ENCODE results near the gene NDUFAF4. TPM values are rescaled to one million over a fixed set of nuclear protein-coding genes. Genes with fewer than 3 reads are reported as not detected.

NDUFAF4 gene
- total RNA-seq, 1 donor from 2014 or later = 38.6 TPM

GRCh38 chr6:96852605-96853004 is 45.1 kb downstream of the NDUFAF4 start:
- no peaks in the 10 kb centered on the region for H3K27me3 Mint-ChIP-seq (ENCODE audit: low read depth, unreplicated experiment)
- TF ChIP-seq, protein P1, sequence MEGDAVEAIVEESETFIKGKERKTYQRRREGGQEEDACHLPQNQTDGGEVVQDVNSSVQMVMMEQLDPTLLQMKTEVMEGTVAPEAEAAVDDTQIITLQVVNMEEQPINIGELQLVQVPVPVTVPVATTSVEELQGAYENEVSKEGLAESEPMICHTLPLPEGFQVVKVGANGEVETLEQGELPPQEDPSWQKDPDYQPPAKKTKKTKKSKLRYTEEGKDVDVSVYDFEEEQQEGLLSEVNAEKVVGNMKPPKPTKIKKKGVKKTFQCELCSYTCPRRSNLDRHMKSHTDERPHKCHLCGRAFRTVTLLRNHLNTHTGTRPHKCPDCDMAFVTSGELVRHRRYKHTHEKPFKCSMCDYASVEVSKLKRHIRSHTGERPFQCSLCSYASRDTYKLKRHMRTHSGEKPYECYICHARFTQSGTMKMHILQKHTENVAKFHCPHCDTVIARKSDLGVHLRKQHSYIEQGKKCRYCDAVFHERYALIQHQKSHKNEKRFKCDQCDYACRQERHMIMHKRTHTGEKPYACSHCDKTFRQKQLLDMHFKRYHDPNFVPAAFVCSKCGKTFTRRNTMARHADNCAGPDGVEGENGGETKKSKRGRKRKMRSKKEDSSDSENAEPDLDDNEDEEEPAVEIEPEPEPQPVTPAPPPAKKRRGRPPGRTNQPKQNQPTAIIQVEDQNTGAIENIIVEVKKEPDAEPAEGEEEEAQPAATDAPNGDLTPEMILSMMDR (IDR thresholded peaks at IDR 0.05; ENCODE audit: insufficient read depth, low read depth, low read length) = no peak
- no peak for TF ChIP-seq EZH2 (IDR thresholded peaks at IDR 0.05; ENCODE audit: insufficient read depth, low read length)
- H3K9me3 Mint-ChIP-seq (ENCODE audit: unreplicated experiment) = peaks cover 3% of the 10 kb centered on the region
- DNase-seq (ENCODE audit: low read depth) (no peak), FAIRE-seq (no peak)
- no peaks in the 10 kb centered on the region for H4K20me1 ChIP-seq (ENCODE audit: insufficient read depth, low read length)
- H3K4me1 Mint-ChIP-seq (ENCODE audit: low read depth, unreplicated experiment) = no peaks in the 10 kb centered on the region
- H3K9ac ChIP-seq (ENCODE audit: low read length) = no peak overlapping the region
- no peaks in the 10 kb centered on the region for H3K27me3 ChIP-seq (ENCODE audit: insufficient read depth, low read length)
- H3K36me3 ChIP-seq (ENCODE audit: insufficient read depth, low read length) = no peaks in the 10 kb centered on the region
- H3K36me3 Mint-ChIP-seq (ENCODE audit: low read depth, unreplicated experiment) = no peaks in the 10 kb centered on the region
- no peaks in the 10 kb centered on the region for H3K4me1 ChIP-seq (ENCODE audit: insufficient read depth, low read length)
- H3K4me3 Mint-ChIP-seq (ENCODE audit: unreplicated experiment) = no peak overlapping the region
- H3K4me2 ChIP-seq (ENCODE audit: low read length) = no peak overlapping the region
- H3K27ac ChIP-seq (ENCODE audit: low read depth, low read length) = no peak overlapping the region
- H2AFZ ChIP-seq (ENCODE audit: low read depth, low read length) = no peak overlapping the region
- no peaks in the 10 kb centered on the region for H3K79me2 ChIP-seq (ENCODE audit: insufficient read depth, low read length)
- no peak overlapping the region for H3K4me3 ChIP-seq (ENCODE audit: insufficient read depth, low read depth, low read length)
- H3K9me3 ChIP-seq (ENCODE audit: insufficient read depth, low read depth, low read length) = no peaks in the 10 kb centered on the region
- H3K27ac Mint-ChIP-seq (ENCODE audit: unreplicated experiment) = no peak overlapping the region

GRCh38 chr6:96851858-96852257 is 45.8 kb downstream of the NDUFAF4 start:
- no peak overlapping the region for H2AFZ ChIP-seq (ENCODE audit: low read depth, low read length)
- H3K27ac ChIP-seq (ENCODE audit: low read depth, low read length) = no peak overlapping the region
- DNase-seq (ENCODE audit: low read depth) (no peak), FAIRE-seq (no peak)
- no peak overlapping the region for H3K4me3 ChIP-seq (ENCODE audit: insufficient read depth, low read depth, low read length)
- H3K27me3 ChIP-seq (ENCODE audit: insufficient read depth, low read length) = no peaks in the 10 kb centered on the region
- Mint-ChIP-seq H3K27me3 (ENCODE audit: low read depth, unreplicated experiment) (no peaks in the 10 kb centered on the region), H3K27ac (ENCODE audit: unreplicated experiment) (no peak overlapping the region), H3K36me3 (ENCODE audit: low read depth, unreplicated experiment) (no peaks in the 10 kb centered on the region), H3K4me1 (ENCODE audit: low read depth, unreplicated experiment) (no peaks in the 10 kb centered on the region), H3K4me3 (ENCODE audit: unreplicated experiment) (no peak overlapping the region), H3K9me3 (ENCODE audit: unreplicated experiment) (peaks cover 6% of the 10 kb centered on the region)
- H3K9me3 ChIP-seq (ENCODE audit: insufficient read depth, low read depth, low read length) = no peaks in the 10 kb centered on the region
- TF ChIP-seq EZH2 (IDR thresholded peaks at IDR 0.05; ENCODE audit: insufficient read depth, low read length) = no peak
- TF ChIP-seq, protein P1 (IDR thresholded peaks at IDR 0.05; ENCODE audit: insufficient read depth, low read depth, low read length) = no peak
- H3K9ac ChIP-seq (ENCODE audit: low read length) = no peak overlapping the region
- H3K36me3 ChIP-seq (ENCODE audit: insufficient read depth, low read length) = no peaks in the 10 kb centered on the region
- no peak overlapping the region for H3K4me2 ChIP-seq (ENCODE audit: low read length)
- no peaks in the 10 kb centered on the region for H4K20me1 ChIP-seq (ENCODE audit: insufficient read depth, low read length)
- no peaks in the 10 kb centered on the region for H3K79me2 ChIP-seq (ENCODE audit: insufficient read depth, low read length)
- H3K4me1 ChIP-seq (ENCODE audit: insufficient read depth, low read length) = no peaks in the 10 kb centered on the region

DNA sequence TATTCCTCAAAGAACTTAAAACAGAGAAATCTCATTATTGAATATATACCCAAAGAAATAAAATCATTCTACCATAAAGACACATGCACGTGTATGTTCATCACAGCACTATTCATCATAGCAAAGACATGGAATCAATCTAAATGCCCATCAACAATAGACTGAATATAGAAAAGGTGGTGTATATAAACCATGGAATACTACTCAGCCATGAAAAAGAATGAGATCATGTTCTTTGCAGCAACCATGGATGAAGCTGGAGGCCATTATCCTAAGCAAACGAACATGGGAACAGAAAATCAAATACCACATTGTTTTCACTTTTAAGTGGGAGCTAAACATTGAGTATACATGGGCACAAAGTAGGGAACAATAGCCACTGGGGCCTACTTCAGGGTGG is 48.1 kb downstream of the NDUFAF4 start:
- Mint-ChIP-seq H3K27me3 (ENCODE audit: low read depth, unreplicated experiment) (no peaks in the 10 kb centered on the region), H3K36me3 (ENCODE audit: low read depth, unreplicated experiment) (no peaks in the 10 kb centered on the region), H3K4me1 (ENCODE audit: low read depth, unreplicated experiment) (no peaks in the 10 kb centered on the region), H3K4me3 (ENCODE audit: unreplicated experiment) (no peak overlapping the region), H3K9me3 (ENCODE audit: unreplicated experiment) (peaks cover 10% of the 10 kb centered on the region), H3K27ac (ENCODE audit: unreplicated experiment) (no peak overlapping the region)
- no peak overlapping the region for H3K27ac ChIP-seq (ENCODE audit: low read depth, low read length)
- H3K9me3 ChIP-seq (ENCODE audit: insufficient read depth, low read depth, low read length) = no peaks in the 10 kb centered on the region
- H3K27me3 ChIP-seq (ENCODE audit: insufficient read depth, low read length) = no peaks in the 10 kb centered on the region
- DNase-seq (ENCODE audit: low read depth) = no peak
- no peaks in the 10 kb centered on the region for H3K4me1 ChIP-seq (ENCODE audit: insufficient read depth, low read length)
- H3K9ac ChIP-seq (ENCODE audit: low read length) = no peak overlapping the region
- H3K4me3 ChIP-seq (ENCODE audit: insufficient read depth, low read depth, low read length) = no peak overlapping the region
- FAIRE-seq = no peak
- TF ChIP-seq EZH2 (IDR thresholded peaks at IDR 0.05; ENCODE audit: insufficient read depth, low read length) = no peak
- TF ChIP-seq, protein P1 (IDR thresholded peaks at IDR 0.05; ENCODE audit: insufficient read depth, low read depth, low read length) = no peak
- no peaks in the 10 kb centered on the region for H4K20me1 ChIP-seq (ENCODE audit: insufficient read depth, low read length)
- no peaks in the 10 kb centered on the region for H3K79me2 ChIP-seq (ENCODE audit: insufficient read depth, low read length)
- H3K4me2 ChIP-seq (ENCODE audit: low read length) = no peak overlapping the region
- no peaks in the 10 kb centered on the region for H3K36me3 ChIP-seq (ENCODE audit: insufficient read depth, low read length)
- no peak overlapping the region for H2AFZ ChIP-seq (ENCODE audit: low read depth, low read length)
